ACC112 (cell line): ENCODE data around the gene TRUB1.

Experiments
- H2AFZ ChIP-seq: fragments of 200-600 bp; sonication (generic); one replicate; pipeline ENCODE4 v1.6.0; 2017; ENCODE audit warnings: antibody characterized with exemption, low read length; ENCODE audit not compliant: unreplicated experiment
- H3K27ac ChIP-seq: fragments of 200-600 bp; sonication (generic); 2 replicates; pipeline ENCODE4 v1.5.1; 2014; ENCODE audit warnings: low read depth, mild to moderate bottlenecking, antibody characterized with exemption, low read length, moderate library complexity
- H3K27me3 ChIP-seq: fragments of 200-600 bp; sonication (generic); 2 replicates; pipeline ENCODE4 v1.6.1; 2014; ENCODE audit warnings: mild to moderate bottlenecking, antibody characterized with exemption, low read length, moderate library complexity, mixed read lengths; ENCODE audit not compliant: insufficient read depth
- H3K36me3 ChIP-seq: fragments of 200-600 bp; sonication (generic); 2 replicates; pipeline ENCODE4 v1.6.1; 2016; ENCODE audit warnings: mild to moderate bottlenecking, antibody characterized with exemption, low read length, moderate library complexity, mixed read lengths; ENCODE audit not compliant: insufficient read depth
- H3K4me1 ChIP-seq: fragments of 200-600 bp; sonication (generic); one replicate; pipeline ENCODE4 v1.6.1; 2016; ENCODE audit warnings: low read length, mixed read lengths; ENCODE audit not compliant: insufficient read depth, unreplicated experiment, control insufficient read depth
- H3K4me3 ChIP-seq: fragments of 200-600 bp; sonication (generic); 2 replicates; pipeline ENCODE4 v1.5.1; 2014; ENCODE audit warnings: mild to moderate bottlenecking, low read depth, low read length
- H3K79me2 ChIP-seq: fragments of 200-600 bp; sonication (generic); one replicate; pipeline ENCODE4 v1.6.0; 2016; ENCODE audit warnings: low read length; ENCODE audit not compliant: control insufficient read depth, unreplicated experiment, insufficient read depth

The TRUB1 gene

GRCh38 chr10:114973997-114974396 is 36.0 kb downstream of the TRUB1 start:
- Histone ChIP-seq H3K79me2 (no peaks in the 10 kb centered on the region), H3K4me3 (no peak overlapping the region), H3K4me1 (no peaks in the 10 kb centered on the region), H2AFZ (no peak overlapping the region), H3K27ac (no peak overlapping the region), H3K36me3 (0 out of 2 replicates have a peak, but pooled peaks cover 2% of the 10 kb centered on the region), H3K27me3 (no peaks in the 10 kb centered on the region)

DNA sequence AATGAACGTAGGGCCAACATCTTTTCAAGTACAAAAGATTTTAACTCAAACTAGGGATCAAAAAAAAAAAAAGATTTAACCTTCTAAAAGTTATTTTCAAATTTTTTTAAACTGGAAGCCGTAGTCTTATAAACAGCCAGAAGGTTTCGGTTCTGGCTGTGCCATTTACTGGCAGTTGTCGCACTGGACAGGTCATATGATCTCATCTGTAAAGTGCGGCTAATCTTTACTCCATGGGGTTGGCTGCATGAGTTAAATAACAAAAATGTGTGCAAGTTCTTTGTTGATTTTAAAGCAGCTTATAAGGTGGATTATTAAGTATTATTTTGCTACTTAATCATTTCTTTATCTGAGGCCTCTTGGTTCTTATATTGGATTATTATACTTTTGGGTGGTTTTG is 36.6 kb downstream of the TRUB1 start:
- H3K36me3 ChIP-seq: 0 out of 2 replicates have a peak, but pooled peaks cover 2% of the 10 kb centered on the region
- H3K4me1 ChIP-seq: no peaks in the 10 kb centered on the region
- no peaks in the 10 kb centered on the region for H3K27me3 ChIP-seq
- H3K79me2 ChIP-seq: no peaks in the 10 kb centered on the region
- no peak overlapping the region for H2AFZ ChIP-seq
- no peak overlapping the region for H3K4me3 ChIP-seq
- no peak overlapping the region for H3K27ac ChIP-seq

DNA sequence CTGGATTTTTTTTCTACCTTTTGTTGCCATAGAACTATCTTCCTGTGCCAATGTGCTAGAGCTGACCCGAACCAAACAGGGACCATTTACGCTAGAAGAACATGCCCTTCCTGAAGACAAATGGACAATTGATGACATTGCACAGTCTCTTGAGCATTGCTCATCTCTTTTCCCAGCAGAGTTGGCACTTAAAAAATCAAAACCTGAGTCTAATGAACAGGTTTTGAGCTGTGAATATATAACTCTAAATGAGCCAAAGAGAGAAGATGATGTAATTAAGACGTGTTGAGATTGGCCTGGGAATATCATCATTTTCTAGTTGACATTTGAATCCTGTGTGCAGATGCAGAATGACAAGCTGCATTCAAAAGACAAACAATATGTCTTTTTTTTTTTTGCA is 37.1 kb downstream of the TRUB1 start:
- H3K27ac ChIP-seq: no peak overlapping the region
- H3K27me3 ChIP-seq: no peaks in the 10 kb centered on the region
- no peak overlapping the region for H2AFZ ChIP-seq
- H3K36me3 ChIP-seq: peaks cover 2% of the 10 kb centered on the region; the same call in 1 of the 2 replicates
- H3K79me2 ChIP-seq: no peaks in the 10 kb centered on the region
- H3K4me3 ChIP-seq: no peak overlapping the region
- no peaks in the 10 kb centered on the region for H3K4me1 ChIP-seq

- Histone ChIP-seq H3K36me3 (peaks cover 31% of the 10 kb centered on the region), H3K27me3 (no peaks in the 10 kb centered on the region), H2AFZ (no peak overlapping the region), H3K27ac (no peak overlapping the region), H3K4me1 (peaks cover 4% of the 10 kb centered on the region), H3K79me2 (no peaks in the 10 kb centered on the region), H3K4me3 (no peak overlapping the region)
These were observed 45.0 kb downstream of the TRUB1 start for GRCh38 chr10:114982989-114983388.

GRCh38 chr10:114987995-114988394 is 50.0 kb downstream of the TRUB1 start:
- no peak overlapping the region for H2AFZ ChIP-seq
- H3K36me3 ChIP-seq: peaks cover 13% of the 10 kb centered on the region
- H3K27me3 ChIP-seq: no peaks in the 10 kb centered on the region

GRCh38 chr10:114990586-114990985 is 52.6 kb downstream of the TRUB1 start:
- H3K4me3 ChIP-seq: no peak overlapping the region
- no peak overlapping the region for H2AFZ ChIP-seq
- H3K27me3 ChIP-seq: no peaks in the 10 kb centered on the region
- no peaks in the 10 kb centered on the region for H3K79me2 ChIP-seq
- peaks cover 8% of the 10 kb centered on the region for H3K4me1 ChIP-seq
- no peaks in the 10 kb centered on the region for H3K36me3 ChIP-seq
- H3K27ac ChIP-seq: no peak overlapping the region

More at GRCh38 chr10:114987995-114988394, 50.0 kb downstream of the TRUB1 start:
- no peak overlapping the region for H3K27ac ChIP-seq
- H3K4me3 ChIP-seq: no peak overlapping the region
- peaks cover 8% of the 10 kb centered on the region for H3K4me1 ChIP-seq
- no peaks in the 10 kb centered on the region for H3K79me2 ChIP-seq

DNA sequence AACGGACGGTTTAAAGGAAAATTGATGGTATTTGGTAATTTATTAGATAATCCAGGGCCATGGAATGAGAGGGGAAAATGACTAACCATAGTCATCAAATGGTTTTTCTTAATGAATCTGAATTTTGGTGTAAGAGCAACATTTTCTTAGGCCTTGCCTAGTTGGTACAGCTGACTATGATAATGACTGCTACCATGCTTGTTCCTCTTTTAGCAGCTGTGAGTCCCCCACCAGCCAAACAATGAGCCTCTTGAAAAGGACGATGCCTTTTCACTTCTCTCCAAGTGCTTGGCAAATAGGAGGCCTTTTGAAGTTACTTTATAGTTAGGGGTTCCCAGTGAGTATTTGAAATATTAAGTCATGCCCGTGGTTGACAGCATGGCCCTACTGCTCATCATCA is 53.0 kb downstream of the TRUB1 start:
- no peaks in the 10 kb centered on the region for H3K79me2 ChIP-seq
- no peak overlapping the region for H3K4me3 ChIP-seq
- H3K4me1 ChIP-seq: peaks cover 8% of the 10 kb centered on the region
- no peak overlapping the region for H2AFZ ChIP-seq
- no peak overlapping the region for H3K27ac ChIP-seq
- no peaks in the 10 kb centered on the region for H3K27me3 ChIP-seq
- no peaks in the 10 kb centered on the region for H3K36me3 ChIP-seq

- no peaks in the 10 kb centered on the region for H3K36me3 ChIP-seq
These were observed 54.3 kb downstream of the TRUB1 start for GRCh38 chr10:114992189-114992775.

GRCh38 chr10:114995468-114996247 is 57.7 kb downstream of the TRUB1 start:
- Histone ChIP-seq H3K4me3 (no peak overlapping the region), H3K36me3 (no peaks in the 10 kb centered on the region), H3K27me3 (no peaks in the 10 kb centered on the region), H3K79me2 (no peaks in the 10 kb centered on the region), H2AFZ (no peak overlapping the region), H3K27ac (no peak overlapping the region), H3K4me1 (no peaks in the 10 kb centered on the region)

More at GRCh38 chr10:114992189-114992775, 54.3 kb downstream of the TRUB1 start:
- Histone ChIP-seq H3K27me3 (no peaks in the 10 kb centered on the region), H3K4me3 (no peak overlapping the region), H3K79me2 (no peaks in the 10 kb centered on the region), H2AFZ (no peak overlapping the region), H3K27ac (no peak overlapping the region), H3K4me1 (peaks cover 8% of the 10 kb centered on the region)

DNA sequence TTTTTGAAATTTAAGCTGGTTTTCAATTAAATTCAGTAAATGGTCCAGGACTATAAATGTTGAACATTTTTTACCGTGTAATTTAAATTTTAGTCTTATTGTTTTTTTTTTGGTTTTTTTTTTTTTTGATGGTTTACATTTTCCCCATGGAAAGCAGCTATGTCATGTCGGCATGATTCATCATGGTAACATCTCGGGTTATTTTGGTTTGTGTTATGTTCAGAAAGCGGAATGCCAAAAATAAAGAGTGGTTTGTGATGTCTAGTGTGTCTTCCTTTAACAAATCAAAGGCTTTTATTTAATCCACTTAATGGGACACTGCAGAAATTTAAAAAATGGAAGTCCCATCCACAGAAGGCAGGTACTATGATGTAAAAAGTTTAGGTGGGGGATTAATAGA is 58.5 kb downstream of the TRUB1 start:
- no peak overlapping the region for H3K27ac ChIP-seq
- no peak overlapping the region for H3K4me3 ChIP-seq
- H3K36me3 ChIP-seq: no peaks in the 10 kb centered on the region
- no peaks in the 10 kb centered on the region for H3K27me3 ChIP-seq
- no peaks in the 10 kb centered on the region for H3K79me2 ChIP-seq
- no peaks in the 10 kb centered on the region for H3K4me1 ChIP-seq
- H2AFZ ChIP-seq: no peak overlapping the region

DNA sequence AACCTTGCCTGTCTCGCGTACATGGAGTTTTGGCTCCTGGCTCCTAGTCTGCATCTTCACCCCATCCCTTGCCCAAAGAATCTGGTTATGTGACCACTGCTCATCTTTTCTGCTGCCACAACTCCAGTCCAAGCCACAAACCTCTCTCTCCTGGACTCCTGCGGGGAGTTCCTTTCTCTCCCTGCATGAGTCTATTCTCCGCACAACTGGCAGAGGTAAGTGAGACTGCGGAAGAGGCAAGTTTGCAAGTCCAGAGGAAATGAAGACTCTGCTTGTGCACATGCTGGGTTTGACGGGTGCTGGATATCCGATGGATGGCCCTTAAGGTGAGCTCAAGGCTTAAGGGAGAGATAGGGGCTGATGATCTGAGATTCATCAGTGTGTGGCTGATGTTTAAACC is 61.0 kb downstream of the TRUB1 start:
- no peak overlapping the region for H3K4me3 ChIP-seq
- peaks cover 8% of the 10 kb centered on the region; the same call in 1 of the 2 replicates for H3K27me3 ChIP-seq
- H3K79me2 ChIP-seq: no peaks in the 10 kb centered on the region
- no peak overlapping the region for H2AFZ ChIP-seq
- H3K27ac ChIP-seq: no peak overlapping the region
- H3K36me3 ChIP-seq: no peaks in the 10 kb centered on the region
- H3K4me1 ChIP-seq: no peaks in the 10 kb centered on the region
